Kidney (tissue), 14 donors: ENCODE data around the gene ZFP36L2. TPM values are rescaled to one million over a fixed set of nuclear protein-coding genes. Genes with fewer than 3 reads are reported as not detected.

Experiments
- DNase-seq, 5 donors: peaks; one replicate each; pipeline ENCODE4 v3.0.0-alpha.2; 2013 to 2020
- FAIRE-seq: peaks from 2 replicates; lab custom pipeline; 2012; peaks lifted over from hg19 to GRCh38; lab: Jason Lieb, UNC
- H3K27ac ChIP-seq, 2 donors: one replicate each; pipeline ENCODE4 v1.7.0; 2013; ENCODE audit warnings: low read depth in 2 of 2, low read length in 2 of 2, inconsistent platforms in 1 of 2
- H3K27me3 ChIP-seq: one replicate; pipeline ENCODE4 v1.7.1; 2013; ENCODE audit warnings: low read length, inconsistent platforms; ENCODE audit not compliant: control insufficient read depth, insufficient read depth
- H3K36me3 ChIP-seq, 3 donors: one replicate each; pipeline versions ENCODE4 v1.7.0 to v1.7.1; 2013; ENCODE audit warnings: low read length in 3 of 3, control low read depth in 1 of 3, inconsistent platforms in 1 of 3; ENCODE audit not compliant: insufficient read depth in 3 of 3, control insufficient read depth in 2 of 3
- H3K4me1 ChIP-seq, 3 donors: one replicate each; pipeline versions ENCODE4 v1.7.0 to v1.7.1; 2013; ENCODE audit warnings: low read length in 3 of 3, inconsistent platforms in 1 of 3, low read depth in 1 of 3; ENCODE audit not compliant: control insufficient read depth in 2 of 3, insufficient read depth in 2 of 3
- H3K4me3 ChIP-seq, 3 donors: one replicate each; pipeline versions ENCODE4 v1.7.0 to v1.8.1; 2013; ENCODE audit warnings: low read length in 3 of 3, control low read depth in 1 of 3, inconsistent platforms in 1 of 3
- H3K9ac ChIP-seq, 3 donors: one replicate each; pipeline versions ENCODE4 v1.7.0 to v1.7.1; 2013; ENCODE audit warnings: low read length in 3 of 3, control low read depth in 1 of 3, inconsistent platforms in 1 of 3
- H3K9me3 ChIP-seq, 3 donors: one replicate each; pipeline versions ENCODE4 v1.7.0 to v1.7.1; 2013; ENCODE audit warnings: low read length in 3 of 3, control low read depth in 1 of 3, inconsistent platforms in 1 of 3; ENCODE audit not compliant: control insufficient read depth in 2 of 3, insufficient read depth in 1 of 3
- CTCF ChIP-seq: IDR thresholded peaks from 3 replicates; pipeline ENCODE4 v1.5.1; 2012; ENCODE audit warnings: mild to moderate bottlenecking, moderate library complexity, borderline replicate concordance; ENCODE audit not compliant: insufficient read depth; ENCODE audit errors: extremely low read depth
- intact Hi-C: fragments of 100-400 bp; cut with DNase I; formaldehyde crosslinking; loops from one replicate; pipeline ENCODE4 v1.11.1; 2022
- polyA plus RNA-seq: library from polyadenylated mRNA; stranded (reverse); fragments of 350-450 nt; fragmentation: Illumina TruSeq; extraction: RNeasy Lipid Tissue Mini Kit (QIAGEN cat#74804); gene quantifications from one replicate; pipeline ENCODE4 v1.2.3, GENCODE V29; 2014; ENCODE audit warnings: low read depth, low replicate concordance; ENCODE audit not compliant: insufficient read depth
- total RNA-seq: library from RNA; stranded (reverse); fragmentation: NEBNext Ultra II Directional; extraction: Animal tissue kit (Norgen Biotek cat#: 25700); gene quantifications from one replicate; pipeline ENCODE4 v1.2.1, GENCODE V29; 2021
- donor health status: control.
- donor health status: control.
- donor health status: control.
- donor health status: control.
- donor health status: control.
- donor health status: DM: yes; HTN: yes; CAD: no.
- donor health status: Normal renal cell carcinoma (clear cell type).

Gene ZFP36L2
- total and polyA plus RNA-seq, 2 donors from 2014 or later = 35.4 to 247 TPM

- FAIRE-seq (no peak), DNase-seq (no peak)
- no peak for TF ChIP-seq CTCF
- H3K9ac ChIP-seq = no peak overlapping the region
- H3K36me3 ChIP-seq = no peaks in the 10 kb centered on the region
- H3K4me3 ChIP-seq = no peak overlapping the region
- intact Hi-C loops = no loop called here
- no peaks in the 10 kb centered on the region for H3K27me3 ChIP-seq
- peak overlapping the region in 1 of 2 donors; percentile 74 for H3K27ac ChIP-seq
- no peaks in the 10 kb centered on the region for H3K9me3 ChIP-seq
- peaks cover 3 to 30% (median 28%) of the 10 kb centered on the region in 3 donors for H3K4me1 ChIP-seq
Measured at GRCh38 chr2:43273529-43273928, 47.1 kb upstream of the ZFP36L2 start.

GRCh38 chr2:43270930-43271615 is 44.7 kb upstream of the ZFP36L2 start:
- Histone ChIP-seq H3K9me3 (no peaks in the 10 kb centered on the region), H3K4me1 (peaks cover 3 to 21% (median 11%) of the 10 kb centered on the region in 3 donors), H3K4me3 (no peak overlapping the region), H3K27me3 (no peaks in the 10 kb centered on the region), H3K27ac (no peak overlapping the region), H3K9ac (no peak overlapping the region), H3K36me3 (no peaks in the 10 kb centered on the region)
- intact Hi-C loops = no loop called here
- FAIRE-seq (no peak), DNase-seq (no peak)
- TF ChIP-seq CTCF = no peak

- Histone ChIP-seq H3K27me3 (no peaks in the 10 kb centered on the region), H3K27ac (no peak overlapping the region), H3K4me3 (no peak overlapping the region), H3K9me3 (no peaks in the 10 kb centered on the region), H3K36me3 (no peaks in the 10 kb centered on the region), H3K4me1 (peaks cover 3 to 18% (median 5%) of the 10 kb centered on the region in 3 donors), H3K9ac (no peak overlapping the region)
- no peak for TF ChIP-seq CTCF
- DNase-seq = no peak
- no peak for FAIRE-seq
- intact Hi-C loops = no loop called here
Measured at GRCh38 chr2:43270461-43270860, 44.1 kb upstream of the ZFP36L2 start.
